OCI-LY7 (cell line): ENCODE results near the gene CTCF. TPM values are rescaled to one million over a fixed set of nuclear protein-coding genes. Genes with fewer than 3 reads are reported as not detected.

Experiments used
- BruUV-seq: library from RNA; stranded (reverse); fragments of 400-500 nt; replicated peaks from 2 replicates; lab custom pipeline; 2021; lab: Mats Ljungman, UMichigan
- CTCF ChIA-PET: fragments of 300-600 bp; sonication (Branson Sonifier 250); formaldehyde crosslinking; loops from one replicate; lab custom pipeline; 2022; ENCODE audit warnings: antibody characterized with exemption; ENCODE audit not compliant: unreplicated experiment; lab: Charles Lee
- POLR2A ChIA-PET: fragments of 300-600 bp; sonication (Branson Sonifier 250); formaldehyde crosslinking; loops from one replicate; lab custom pipeline; 2022; ENCODE audit warnings: antibody characterized with exemption; lab: Charles Lee
- DNase-seq: peaks from one replicate; pipeline ENCODE4 v3.0.0-alpha.2; 2015; ENCODE audit warnings: low spot score
- H2AFZ ChIP-seq: fragments of 200-600 bp; sonication (generic), shearing (Covaris generic); 2 replicates; pipeline ENCODE4 v1.6.1; 2014; ENCODE audit warnings: mild to moderate bottlenecking, antibody characterized with exemption, low read length, moderate library complexity
- H3K27ac ChIP-seq: fragments of 200-600 bp; sonication (generic); 2 replicates; pipeline ENCODE4 v1.5.1; 2014; ENCODE audit warnings: mixed run types, low read depth, mild to moderate bottlenecking, moderate library complexity, low read length, inconsistent platforms; ENCODE audit not compliant: poor library complexity, severe bottlenecking
- H3K36me3 ChIP-seq: fragments of 200-600 bp; sonication (generic); 2 replicates; pipeline ENCODE4 v1.6.1; 2014; ENCODE audit warnings: mild to moderate bottlenecking, antibody characterized with exemption, low read length, moderate library complexity, mixed read lengths; ENCODE audit not compliant: insufficient read depth
- H3K4me1 ChIP-seq: fragments of 200-600 bp; sonication (generic); 2 replicates; pipeline ENCODE4 v1.5.1; 2014; ENCODE audit warnings: mild to moderate bottlenecking, low read length; ENCODE audit not compliant: insufficient read depth, poor library complexity, severe bottlenecking
- H3K4me2 ChIP-seq: fragments of 200-600 bp; sonication (generic); 2 replicates; pipeline ENCODE4 v1.6.1; 2014; ENCODE audit warnings: mild to moderate bottlenecking, low read length
- H3K4me3 ChIP-seq: fragments of 200-600 bp; sonication (generic); 2 replicates; pipeline ENCODE4 v1.5.1; 2014; ENCODE audit warnings: mild to moderate bottlenecking, low read depth, low read length; ENCODE audit not compliant: poor library complexity, severe bottlenecking
- H3K79me2 ChIP-seq: fragments of 200-600 bp; sonication (generic); 2 replicates; pipeline ENCODE4 v1.6.1; 2016; ENCODE audit warnings: low read depth, mild to moderate bottlenecking, low read length, moderate library complexity, mixed read lengths; ENCODE audit not compliant: insufficient read depth
- H3K9me2 ChIP-seq: fragments of 200-600 bp; sonication (generic); 2 replicates; pipeline ENCODE4 v1.6.1; 2016; ENCODE audit warnings: mild to moderate bottlenecking, low read length, mixed read lengths; ENCODE audit not compliant: insufficient read depth
- H3K9me3 ChIP-seq: fragments of 200-600 bp; sonication (generic); 2 replicates; pipeline ENCODE4 v1.6.1; 2014; ENCODE audit warnings: mild to moderate bottlenecking, mixed run types, low read length, mixed read lengths
- H4K20me1 ChIP-seq: fragments of 200-600 bp; sonication (generic); 2 replicates; pipeline ENCODE4 v1.6.1; 2014; ENCODE audit warnings: mild to moderate bottlenecking, antibody characterized with exemption, low read length, moderate library complexity, mixed read lengths; ENCODE audit not compliant: insufficient read depth
- EZH2phosphoT487 ChIP-seq: fragments of 200-600 bp; sonication (generic); IDR thresholded peaks from 2 replicates; pipeline ENCODE4 v1.6.1; 2018; ENCODE audit warnings: low read depth, borderline replicate concordance, mild to moderate bottlenecking, mixed run types, antibody characterized with exemption, low read length, moderate library complexity, mixed read lengths
- intact Hi-C: fragments of 100-400 bp; cut with micrococcal nuclease; formaldehyde crosslinking; loops from one replicate; pipeline ENCODE4 v1.10.0; 2022; ENCODE audit not compliant: unreplicated experiment
- total RNA-seq, 2 experiments: library from RNA; depleted of rRNA in 1 of 2; stranded (reverse); fragments of >200 nt in 1 of 2; shearing (Covaris generic) in 1 of 2; gene quantifications; 2 replicates each; pipeline ENCODE4 v1.2.3, GENCODE V29; 2014 to 2022
- TF ChIP-seq, protein P1 (sequence below): fragments of 200-600 bp; sonication (generic); conservative IDR thresholded peaks from 2 replicates; pipeline ENCODE4 v1.5.1; 2014; ENCODE audit warnings: mild to moderate bottlenecking, antibody characterized with exemption, low read length, moderate library complexity, mixed read lengths

Gene CTCF
- total RNA-seq, 2 experiments from 2014 or later, result 70.6 to 83.5 TPM

DNA sequence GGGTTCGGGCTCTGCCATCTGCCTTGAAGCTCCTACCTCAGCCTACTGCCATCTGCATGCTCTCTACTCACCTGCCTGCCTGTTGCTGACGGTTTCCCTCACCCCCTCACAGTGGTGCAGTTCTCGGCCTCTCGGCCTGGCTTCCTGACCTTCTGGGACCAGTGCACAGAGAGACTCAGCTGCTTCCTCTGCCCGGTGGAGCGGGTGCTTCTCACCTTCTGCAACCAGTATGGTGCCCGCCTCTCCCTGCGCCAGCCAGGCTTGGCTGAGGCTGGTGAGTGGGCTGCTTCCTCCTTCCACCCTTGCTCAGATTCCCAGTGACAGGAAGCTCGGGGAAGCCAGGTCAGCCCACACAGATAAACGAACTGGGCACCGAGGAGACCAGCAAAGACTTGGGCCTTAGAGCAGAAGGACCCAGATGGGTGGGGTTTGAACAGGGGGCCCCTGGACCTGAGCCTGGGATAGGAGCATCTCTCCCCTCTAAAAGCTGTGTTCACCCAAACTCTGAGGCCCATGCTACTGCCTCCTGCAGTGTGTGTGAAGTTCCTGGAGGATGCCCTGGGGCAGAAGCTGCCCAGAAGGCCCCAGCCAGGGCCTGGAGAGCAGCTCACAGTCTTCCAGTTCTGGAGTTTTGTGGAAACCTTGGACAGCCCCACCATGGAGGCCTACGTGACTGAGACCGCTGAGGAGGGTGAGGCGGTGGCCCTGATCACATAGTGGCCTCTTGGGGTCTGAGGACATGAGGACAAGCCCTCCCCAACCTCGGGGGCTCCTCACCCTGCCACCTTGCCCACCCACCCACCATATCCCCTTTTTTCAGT, 17.3 kb upstream of the CTCF start:
- Histone ChIP-seq H3K4me2 (peak overlapping the region; percentile 85), H3K36me3 (peaks cover 26% of the 10 kb centered on the region; the same call in 1 of the 2 replicates)

DNA sequence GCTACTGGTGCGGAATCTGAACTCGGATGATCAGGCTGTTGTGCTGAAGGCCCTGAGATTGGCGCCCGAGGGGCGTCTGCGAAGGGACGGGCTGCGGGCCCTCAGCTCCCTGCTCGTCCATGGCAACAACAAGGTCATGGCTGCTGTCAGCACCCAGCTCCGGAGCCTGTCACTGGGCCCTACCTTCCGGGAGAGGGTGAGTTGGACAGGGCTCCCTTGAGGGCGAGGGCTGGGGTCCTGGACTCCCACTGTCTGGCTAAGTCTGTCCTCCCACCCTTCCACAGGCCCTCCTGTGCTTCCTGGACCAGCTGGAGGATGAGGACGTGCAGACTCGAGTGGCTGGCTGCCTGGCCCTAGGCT, 16.7 kb upstream of the CTCF start:
- CTCF ChIA-PET, result interaction anchor here (0.5 to 1.5 kb wide), 4 partner anchors 16 to 102 kb away, joined by 3 to 14 read pairs (median 6); partner anchors contain the start of gene CTCF
- BruUV-seq, result no TSS peak
- H3K4me3 ChIP-seq, result peak overlapping the region; percentile 64
- TF ChIP-seq, protein P1, sequence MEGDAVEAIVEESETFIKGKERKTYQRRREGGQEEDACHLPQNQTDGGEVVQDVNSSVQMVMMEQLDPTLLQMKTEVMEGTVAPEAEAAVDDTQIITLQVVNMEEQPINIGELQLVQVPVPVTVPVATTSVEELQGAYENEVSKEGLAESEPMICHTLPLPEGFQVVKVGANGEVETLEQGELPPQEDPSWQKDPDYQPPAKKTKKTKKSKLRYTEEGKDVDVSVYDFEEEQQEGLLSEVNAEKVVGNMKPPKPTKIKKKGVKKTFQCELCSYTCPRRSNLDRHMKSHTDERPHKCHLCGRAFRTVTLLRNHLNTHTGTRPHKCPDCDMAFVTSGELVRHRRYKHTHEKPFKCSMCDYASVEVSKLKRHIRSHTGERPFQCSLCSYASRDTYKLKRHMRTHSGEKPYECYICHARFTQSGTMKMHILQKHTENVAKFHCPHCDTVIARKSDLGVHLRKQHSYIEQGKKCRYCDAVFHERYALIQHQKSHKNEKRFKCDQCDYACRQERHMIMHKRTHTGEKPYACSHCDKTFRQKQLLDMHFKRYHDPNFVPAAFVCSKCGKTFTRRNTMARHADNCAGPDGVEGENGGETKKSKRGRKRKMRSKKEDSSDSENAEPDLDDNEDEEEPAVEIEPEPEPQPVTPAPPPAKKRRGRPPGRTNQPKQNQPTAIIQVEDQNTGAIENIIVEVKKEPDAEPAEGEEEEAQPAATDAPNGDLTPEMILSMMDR, result no peak
- TF ChIP-seq EZH2phosphoT487, result no peak
- peaks cover 27% of the 10 kb centered on the region; the same call in 1 of the 2 replicates for H3K79me2 ChIP-seq
- no peaks in the 10 kb centered on the region for H4K20me1 ChIP-seq
- peak overlapping the region; percentile 85 for H3K4me2 ChIP-seq
- no peaks in the 10 kb centered on the region for H3K9me2 ChIP-seq
- peaks cover 84% of the 10 kb centered on the region for H3K4me1 ChIP-seq
- H3K9me3 ChIP-seq, result no peaks in the 10 kb centered on the region
- POLR2A ChIA-PET, result interaction anchor here (0.6 to 12.9 kb wide), 8 partner anchors 10 to 114 kb away, joined by 3 to 251 read pairs (median 4); partner anchors contain the start of genes ACD, CARMIL2 and CTCF
- intact Hi-C loops, result loop anchor here (10.0 kb wide), 1 partner anchor 259 kb away; the partner anchor contains the start of genes RANBP10 and TSNAXIP1
- no peak overlapping the region for H2AFZ ChIP-seq
- no peak for DNase-seq
- peaks cover 27% of the 10 kb centered on the region; the same call in 1 of the 2 replicates for H3K36me3 ChIP-seq
- peak overlapping the region; percentile 98 for H3K27ac ChIP-seq

More for the DNA sequence above, 17.3 kb upstream of the CTCF start:
- no peaks in the 10 kb centered on the region for H3K9me3 ChIP-seq
- ChIA-PET POLR2A (interaction anchor here (0.6 to 12.9 kb wide), 8 partner anchors 8 to 115 kb away, joined by 3 to 251 read pairs (median 4); partner anchors contain the start of genes ACD, CARMIL2 and CTCF), CTCF (interaction anchor here (0.5 to 1.5 kb wide), 7 partner anchors 9 to 103 kb away, joined by 3 to 14 read pairs (median 5); partner anchors contain the start of genes CARMIL2 and CTCF)
- no peaks in the 10 kb centered on the region for H4K20me1 ChIP-seq
- BruUV-seq, result no TSS peak
- DNase-seq, result peak; percentile 77
- H3K4me3 ChIP-seq, result peak overlapping the region; percentile 15
- H2AFZ ChIP-seq, result no peak overlapping the region
- peak overlapping the region; percentile 98 for H3K27ac ChIP-seq
- no peaks in the 10 kb centered on the region for H3K9me2 ChIP-seq
- H3K4me1 ChIP-seq, result peaks cover 78% of the 10 kb centered on the region
- intact Hi-C loops, result loop anchor here (10.0 kb wide), 1 partner anchor 260 kb away; the partner anchor contains the start of genes RANBP10 and TSNAXIP1
- TF ChIP-seq, protein P1, result no peak
- TF ChIP-seq EZH2phosphoT487, result no peak
- peaks cover 21% of the 10 kb centered on the region; the same call in 1 of the 2 replicates for H3K79me2 ChIP-seq
